Sigmoid colon (tissue), 4 donors: ENCODE results near the gene C2orf66.

Source experiments
- CTCF ChIP-seq, 4 experiments: fragments of 450-650 bp in 3 of 4; fragments of 200-600 bp in 1 of 4; IDR thresholded peaks; one replicate each; pipeline ENCODE4 v1.5.1; 2016 to 2019; ENCODE audit warnings: antibody characterized with exemption in 4 of 4, mild to moderate bottlenecking in 3 of 4, moderate library complexity in 2 of 4
- EP300 ChIP-seq, 4 donors: sonication (generic); formaldehyde crosslinking; IDR thresholded peaks; one replicate each; pipeline ENCODE4 v1.6.1; 2017; ENCODE audit warnings: antibody characterized with exemption in 4 of 4
- POLR2A ChIP-seq, 2 donors: fragments of 450-650 bp; IDR thresholded peaks; one replicate each; pipeline ENCODE4 v1.6.1; 2016; ENCODE audit warnings: antibody characterized with exemption in 2 of 2, mild to moderate bottlenecking in 2 of 2, moderate library complexity in 2 of 2

- no peak for TF ChIP-seq CTCF (IDR thresholded peaks at IDR 0.05)
- TF ChIP-seq POLR2A (IDR thresholded peaks at IDR 0.05): no peak
- TF ChIP-seq EP300 (IDR thresholded peaks at IDR 0.05): no peak
Measured at GRCh38 chr2:196821195-196821594, 12.0 kb upstream of the C2orf66 start.
